ENCODE results near the gene PPARA.

The PPARA gene

GRCh38 chr22:46214616-46215015 is 64.3 kb downstream of the PPARA start:
- DNase-seq (ENCODE audit: low read depth): no peak

- no peak for DNase-seq (ENCODE audit: low read depth)
These were observed 69.3 kb downstream of the PPARA start for GRCh38 chr22:46219636-46220035.

GRCh38 chr22:46220921-46221320 is 70.6 kb downstream of the PPARA start:
- DNase-seq (ENCODE audit: low read depth): no peak

- DNase-seq (ENCODE audit: low read depth): no peak
These were observed 73.9 kb downstream of the PPARA start for GRCh38 chr22:46224044-46224897.

- no peak for DNase-seq (ENCODE audit: low read depth)
These were observed 74.6 kb downstream of the PPARA start for GRCh38 chr22:46224898-46225290.

GRCh38 chr22:46225631-46226030 is 75.3 kb downstream of the PPARA start:
- no peak for DNase-seq (ENCODE audit: low read depth)

GRCh38 chr22:46226577-46226976 is 76.3 kb downstream of the PPARA start:
- no peak for DNase-seq (ENCODE audit: low read depth)

GRCh38 chr22:46229701-46230100 is 79.4 kb downstream of the PPARA start:
- DNase-seq (ENCODE audit: low read depth): no peak

GRCh38 chr22:46230262-46230901 is 80.1 kb downstream of the PPARA start:
- DNase-seq (ENCODE audit: low read depth): no peak

GRCh38 chr22:46233231-46233630 is 82.9 kb downstream of the PPARA start:
- DNase-seq (ENCODE audit: low read depth): no peak

- DNase-seq (ENCODE audit: low read depth): no peak
These were observed 84.6 kb downstream of the PPARA start for GRCh38 chr22:46234969-46235368.

GRCh38 chr22:46237453-46238124 is 87.3 kb downstream of the PPARA start:
- DNase-seq (ENCODE audit: low read depth): no peak

- DNase-seq (ENCODE audit: low read depth): no peak
These were observed 88.2 kb downstream of the PPARA start for GRCh38 chr22:46238541-46238940.

GRCh38 chr22:46239261-46240048 is 89.1 kb downstream of the PPARA start:
- no peak for DNase-seq (ENCODE audit: low read depth)

- DNase-seq (ENCODE audit: low read depth): no peak
These were observed 89.7 kb downstream of the PPARA start for GRCh38 chr22:46240073-46240472.

- no peak for DNase-seq (ENCODE audit: low read depth)
These were observed 90.2 kb downstream of the PPARA start for GRCh38 chr22:46240506-46240905.

GRCh38 chr22:46240907-46241306 is 90.6 kb downstream of the PPARA start:
- no peak for DNase-seq (ENCODE audit: low read depth)

GRCh38 chr22:46241396-46242007 is 91.2 kb downstream of the PPARA start:
- no peak for DNase-seq (ENCODE audit: low read depth)

- DNase-seq (ENCODE audit: low read depth): no peak
These were observed 91.8 kb downstream of the PPARA start for GRCh38 chr22:46242076-46242475.

- no peak for DNase-seq (ENCODE audit: low read depth)
These were observed 94.4 kb downstream of the PPARA start for GRCh38 chr22:46244771-46245170.

- DNase-seq (ENCODE audit: low read depth): no peak
These were observed 95.2 kb downstream of the PPARA start for GRCh38 chr22:46245511-46245910.

GRCh38 chr22:46246178-46246577 is 95.9 kb downstream of the PPARA start:
- DNase-seq (ENCODE audit: low read depth): no peak

Data from stimulated activated CD8-positive, alpha-beta memory T cell treated with anti-CD3 and anti-CD28 coated beads, Interleukin-7, amount 100 ng/mL, for 24 hours (primary cell).